Kidney capillary endothelial cell (primary cell): ENCODE measurements around the gene CBFA2T2.

ENCODE experiments used
- DNase-seq: peaks from one replicate; pipeline ENCODE4 v3.0.0-alpha.2; 2018; ENCODE audit warnings: low spot score

The CBFA2T2 gene

GRCh38 chr20:33679758-33680485 lies 190.0 kb downstream of the CBFA2T2 start:
- no peak for DNase-seq

DNA sequence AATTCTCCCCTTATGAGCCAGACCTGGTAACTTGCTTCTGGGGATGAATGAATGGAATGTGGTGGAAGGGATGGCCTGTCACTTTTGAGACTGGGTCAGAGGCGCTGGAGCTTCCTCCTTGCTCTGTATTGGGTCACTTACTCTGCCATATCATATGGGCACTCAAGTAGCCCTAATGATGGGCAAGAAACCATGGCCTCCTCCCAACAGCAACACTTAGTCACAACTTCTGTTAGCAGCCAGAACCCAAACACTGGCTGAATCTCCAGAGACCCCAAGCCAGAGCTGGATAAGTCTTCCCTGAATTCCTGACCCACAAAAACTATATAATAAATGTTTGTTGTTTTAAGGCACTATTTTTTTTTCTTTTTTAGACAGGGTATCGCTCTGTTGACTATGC lies 190.8 kb downstream of the CBFA2T2 start:
- DNase-seq: no peak

GRCh38 chr20:33681288-33681687 lies 191.4 kb downstream of the CBFA2T2 start:
- no peak for DNase-seq

DNA sequence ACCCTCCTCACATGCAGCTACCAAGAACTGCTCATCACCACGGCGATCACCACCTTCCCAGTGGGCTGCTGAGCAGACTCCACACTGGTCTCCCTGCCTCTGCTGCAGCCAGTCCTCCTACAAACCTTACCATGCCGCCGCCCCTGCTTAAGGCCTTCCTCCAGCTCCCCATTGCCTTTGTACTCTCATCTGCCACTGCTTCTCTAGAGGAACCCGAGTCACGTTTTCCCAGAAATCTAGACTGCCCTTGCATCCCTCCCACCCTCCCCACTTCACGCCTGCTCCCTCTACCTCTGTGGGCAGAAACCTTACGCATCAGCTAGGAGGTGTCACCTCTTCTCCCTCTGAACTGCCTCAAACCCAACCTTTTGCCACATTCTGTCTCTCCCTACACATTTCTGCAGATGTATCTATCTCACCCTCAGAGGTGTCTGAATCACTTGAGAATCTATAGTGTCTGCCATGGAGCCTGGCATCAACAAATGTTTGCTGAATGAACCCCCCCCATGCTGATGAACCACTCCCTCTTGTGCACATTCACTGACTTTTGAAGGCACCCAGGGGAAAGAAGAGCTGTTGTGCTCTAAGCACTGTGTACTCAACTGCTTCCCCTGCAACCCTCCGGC lies 191.9 kb downstream of the CBFA2T2 start:
- DNase-seq: no peak

- DNase-seq: peak; percentile 49
Measured at GRCh38 chr20:33684533-33685327, 194.8 kb downstream of the CBFA2T2 start.

- no peak for DNase-seq
Measured at GRCh38 chr20:33685328-33686099, 195.6 kb downstream of the CBFA2T2 start.

DNA sequence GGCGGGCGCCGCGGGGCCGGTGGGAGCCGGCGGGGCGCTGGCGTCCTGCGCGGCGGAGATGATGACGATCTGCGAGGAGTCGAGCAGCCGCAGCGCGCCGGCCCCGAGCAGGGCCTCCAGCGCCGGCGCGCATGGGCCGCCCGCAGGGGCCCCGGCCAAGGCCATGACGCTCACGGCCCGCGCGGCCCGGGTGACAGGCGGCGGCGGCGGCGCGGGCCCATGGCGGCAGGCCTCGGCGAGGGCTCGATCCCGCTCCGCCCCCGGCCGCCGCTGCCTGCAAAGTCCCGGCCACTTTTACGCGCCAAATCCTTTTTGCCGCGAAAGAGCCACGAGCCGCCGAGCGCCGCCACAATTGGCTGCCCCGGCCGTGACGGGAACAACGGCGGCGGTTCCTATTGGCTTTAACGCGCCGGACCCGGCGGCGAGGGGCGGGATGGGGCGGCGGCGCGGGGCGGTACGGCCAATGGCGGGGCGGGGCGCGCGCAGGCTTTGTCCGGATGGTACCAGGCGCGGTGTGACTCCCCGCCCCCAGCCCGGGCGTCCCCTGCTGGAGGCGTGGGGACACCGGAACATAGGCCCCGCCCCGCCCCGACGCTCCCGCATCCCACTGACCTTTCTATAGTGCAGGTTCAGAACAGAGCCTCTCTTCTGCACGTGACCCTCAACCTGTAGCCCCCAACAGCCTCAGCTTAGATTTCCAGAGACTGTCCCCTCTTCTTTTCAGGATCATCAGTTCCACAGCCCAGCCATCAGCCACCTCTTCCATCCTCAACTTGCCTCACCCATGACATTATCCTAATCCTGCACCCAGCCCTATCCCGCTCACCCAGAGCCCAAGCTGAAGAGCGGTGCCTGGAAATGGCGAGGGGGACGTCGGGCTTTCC lies 196.4 kb downstream of the CBFA2T2 start, which contains the start of gene E2F1:
E2F1 (minus strand) TSS at position 286 of the 884 bp plus-strand sequence; CDS start at position 165, 121 bp downstream.
- peak; percentile 84 for DNase-seq

DNA sequence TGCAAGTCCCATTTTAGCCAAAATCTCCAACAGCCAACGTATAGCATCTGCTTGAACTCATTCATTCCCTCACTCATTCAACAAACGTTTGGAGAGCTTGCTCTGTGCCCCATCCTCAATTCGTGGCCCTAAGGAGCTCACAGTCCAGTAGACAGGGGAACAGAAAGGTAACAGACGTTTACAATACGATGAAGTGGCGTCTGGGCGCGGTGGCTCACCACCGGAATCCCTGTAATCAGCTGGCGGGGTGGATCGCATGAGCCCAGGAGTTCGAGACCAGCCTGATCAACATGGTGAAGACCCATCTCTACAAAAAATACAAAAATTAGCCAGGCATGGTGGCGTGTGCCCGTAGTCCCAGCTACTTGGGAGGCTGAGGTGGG lies 197.1 kb downstream of the CBFA2T2 start:
- no peak for DNase-seq

DNA sequence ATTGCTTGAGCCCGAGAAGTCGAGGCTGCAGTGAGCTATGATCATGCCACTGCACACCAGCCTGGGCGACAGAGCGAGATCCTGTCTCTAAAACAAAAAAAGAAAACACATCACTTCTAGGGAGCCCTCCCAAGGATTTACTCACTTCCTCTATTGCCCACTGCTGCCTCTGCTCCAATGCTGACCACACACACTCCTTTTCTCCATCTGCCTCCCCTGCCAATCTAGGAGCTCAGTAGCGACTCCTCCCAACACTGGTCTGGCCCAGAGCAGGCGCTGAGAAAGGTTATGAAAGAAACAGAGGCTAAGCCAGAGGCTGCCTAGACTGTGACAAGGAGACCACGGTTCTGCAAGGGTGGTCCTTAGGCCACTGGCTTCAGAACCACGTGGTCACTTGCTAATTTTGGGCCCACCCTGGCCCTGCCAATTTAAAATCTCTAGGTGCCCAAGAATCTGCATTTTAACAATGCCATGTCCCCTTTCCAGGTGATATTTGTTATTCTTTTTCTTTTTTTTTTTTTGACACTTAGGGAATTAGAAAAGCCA lies 197.5 kb downstream of the CBFA2T2 start:
- DNase-seq: no peak

GRCh38 chr20:33687993-33688937 lies 198.4 kb downstream of the CBFA2T2 start:
- DNase-seq: no peak

DNA sequence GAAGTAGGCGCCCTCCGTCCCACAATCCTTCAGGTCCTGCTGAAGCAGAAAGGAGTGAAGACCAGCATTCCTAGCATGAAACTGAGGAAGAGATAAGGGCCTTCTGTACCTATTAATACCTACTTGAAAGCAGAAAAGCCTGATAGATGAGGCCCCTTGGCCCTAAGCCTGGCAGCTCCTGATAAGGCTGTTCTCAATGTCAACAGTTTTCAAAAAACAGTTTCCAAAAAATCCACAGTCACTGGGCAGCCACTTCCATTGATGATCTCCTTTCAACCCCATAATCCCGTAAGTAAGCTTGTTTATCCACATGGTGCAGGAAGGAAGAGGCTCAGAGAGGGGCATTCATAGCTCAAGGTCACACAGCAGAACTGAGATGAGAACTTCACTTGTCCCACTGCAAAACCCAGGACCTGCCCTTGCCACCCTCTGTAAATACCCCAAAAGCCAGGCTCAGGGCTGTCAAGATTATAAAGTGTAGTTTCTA lies 199.1 kb downstream of the CBFA2T2 start:
- DNase-seq: no peak

DNA sequence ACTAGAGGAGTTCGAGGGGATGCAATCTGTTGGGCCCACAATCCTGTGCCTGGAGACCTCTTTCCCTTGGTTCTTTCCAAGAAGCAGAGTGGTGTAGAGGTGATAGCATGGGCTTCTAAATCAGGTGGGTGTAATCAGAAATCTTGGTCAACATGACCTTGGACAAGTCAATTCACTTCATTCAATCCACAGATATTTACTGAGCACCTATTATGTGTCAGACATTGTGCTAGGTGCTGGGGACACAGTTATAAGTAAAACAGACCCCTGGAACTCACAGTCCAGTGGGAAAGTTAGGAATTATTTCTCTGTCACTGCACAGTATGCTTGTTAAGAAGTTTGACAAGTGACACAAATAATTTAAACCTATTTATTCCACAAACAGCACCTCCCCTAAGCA lies 199.6 kb downstream of the CBFA2T2 start:
- no peak for DNase-seq

- peak; percentile 36 for DNase-seq
Measured at GRCh38 chr20:33689973-33690372, 200.1 kb downstream of the CBFA2T2 start.

DNA sequence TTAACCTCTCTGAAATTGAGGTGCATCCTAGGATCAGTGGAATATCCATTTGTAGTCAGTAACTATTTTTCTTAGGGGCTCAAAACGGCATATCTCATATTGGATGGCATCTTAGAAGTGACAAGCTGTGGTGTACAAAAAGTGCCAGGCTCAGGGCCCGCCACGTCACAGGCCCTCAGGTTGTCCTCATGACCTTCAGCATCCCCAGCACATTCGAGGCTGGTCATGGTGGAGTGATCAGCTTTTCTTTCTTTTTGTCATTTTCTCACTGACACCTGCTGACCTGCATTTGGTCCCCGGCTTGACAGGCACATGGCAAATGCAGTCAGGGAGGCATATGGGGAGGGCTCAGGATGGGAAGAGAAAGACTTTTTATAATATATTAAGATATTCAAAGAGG lies 203.4 kb downstream of the CBFA2T2 start:
- no peak for DNase-seq

GRCh38 chr20:33693741-33694638 lies 204.1 kb downstream of the CBFA2T2 start:
- DNase-seq: no peak

DNA sequence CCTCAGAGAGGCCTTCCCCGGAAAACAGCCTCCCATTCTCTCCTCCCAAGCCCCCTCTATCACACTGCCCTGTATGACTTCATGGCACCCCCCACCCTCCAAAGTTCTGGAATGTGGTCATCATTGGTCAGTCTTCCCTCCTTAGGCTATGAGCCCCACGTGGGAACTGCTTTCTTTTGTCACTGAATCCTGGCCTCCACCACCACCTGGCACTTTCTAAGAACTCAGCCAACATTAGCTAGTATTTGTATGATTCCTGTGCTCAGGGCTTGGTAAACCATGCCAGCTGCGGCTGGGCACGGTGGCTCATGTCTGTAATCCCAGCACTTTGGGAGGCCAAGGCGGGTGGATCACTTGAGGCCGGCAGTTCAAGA lies 204.7 kb downstream of the CBFA2T2 start:
- DNase-seq: no peak

GRCh38 chr20:33696448-33696847 lies 206.6 kb downstream of the CBFA2T2 start:
- DNase-seq: no peak

GRCh38 chr20:33697129-33697528 lies 207.2 kb downstream of the CBFA2T2 start:
- DNase-seq: no peak
